ENCODE data around the gene SUSD6. TPM values are rescaled to one million over a fixed set of nuclear protein-coding genes. Genes with fewer than 3 reads are reported as not detected.

SUSD6 gene
- total RNA-seq, 1 experiment from 2014 or later = 32.1 TPM

GRCh38 chr14:69582212-69582611, 29.2 kb upstream of the SUSD6 start:
- peak; percentile 47 for DNase-seq (ENCODE audit: unreplicated experiment)
- ChIA-PET CTCF (interaction anchor here (0.5 to 9.4 kb wide), 6 partner anchors 10 to 446 kb away, joined by 3 to 127 read pairs (median 5); no protein-coding TSS in a partner anchor), POLR2A (no interaction called here)
- no TSS peak for BruUV-seq (replicated peaks)
- Mint-ChIP-seq H3K4me3 (ENCODE audit: unreplicated experiment) (no peak overlapping the region), H3K27ac (ENCODE audit: low read depth, unreplicated experiment) (no peak overlapping the region), H3K36me3 (ENCODE audit: insufficient read depth, unreplicated experiment) (no peaks in the 10 kb centered on the region), H3K4me1 (ENCODE audit: insufficient read depth, unreplicated experiment) (peaks cover 20% of the 10 kb centered on the region), H3K27me3 (ENCODE audit: insufficient read depth, unreplicated experiment) (no peaks in the 10 kb centered on the region), H3K9me3 (ENCODE audit: unreplicated experiment) (no peaks in the 10 kb centered on the region)
- intact Hi-C loops (cut with micrococcal nuclease) = loop anchor here (10.0 kb wide), 1 partner anchor 233 kb away; no protein-coding TSS in a partner anchor
- TF ChIP-seq CTCF (IDR thresholded peaks at IDR 0.05; ENCODE audit: unreplicated experiment) = no peak

- DNase-seq (ENCODE audit: unreplicated experiment) = no peak
- ChIA-PET POLR2A (interaction anchor here (0.5 to 0.8 kb wide), 3 partner anchors 12 to 185 kb away, joined by 3 read pairs; partner anchors contain the start of gene SRSF5), CTCF (interaction anchor here (1.2 to 9.4 kb wide), 3 partner anchors 12 to 145 kb away, joined by 5 to 127 read pairs (median 7); no protein-coding TSS in a partner anchor)
- no TSS peak for BruUV-seq (replicated peaks)
- no peaks in the 10 kb centered on the region for H3K27me3 Mint-ChIP-seq (ENCODE audit: insufficient read depth, unreplicated experiment)
- no peak overlapping the region for H3K4me3 Mint-ChIP-seq (ENCODE audit: unreplicated experiment)
- no peaks in the 10 kb centered on the region for H3K9me3 Mint-ChIP-seq (ENCODE audit: unreplicated experiment)
- TF ChIP-seq CTCF (IDR thresholded peaks at IDR 0.05; ENCODE audit: unreplicated experiment) = no peak
- H3K27ac Mint-ChIP-seq (ENCODE audit: low read depth, unreplicated experiment) = no peak overlapping the region
- peaks cover 20% of the 10 kb centered on the region for H3K4me1 Mint-ChIP-seq (ENCODE audit: insufficient read depth, unreplicated experiment)
- intact Hi-C loops (cut with micrococcal nuclease) = loop anchor here (10.0 kb wide), 1 partner anchor 232 kb away; no protein-coding TSS in a partner anchor
- no peaks in the 10 kb centered on the region for H3K36me3 Mint-ChIP-seq (ENCODE audit: insufficient read depth, unreplicated experiment)
Observed at GRCh38 chr14:69582829-69583228, 28.6 kb upstream of the SUSD6 start.

GRCh38 chr14:69584389-69584788, 27.0 kb upstream of the SUSD6 start:
- no TSS peak for BruUV-seq (replicated peaks)
- Mint-ChIP-seq H3K27ac (ENCODE audit: low read depth, unreplicated experiment) (peak overlapping the region; percentile 36), H3K9me3 (ENCODE audit: unreplicated experiment) (no peaks in the 10 kb centered on the region), H3K4me1 (ENCODE audit: insufficient read depth, unreplicated experiment) (peaks cover 20% of the 10 kb centered on the region), H3K4me3 (ENCODE audit: unreplicated experiment) (no peak overlapping the region), H3K36me3 (ENCODE audit: insufficient read depth, unreplicated experiment) (no peaks in the 10 kb centered on the region), H3K27me3 (ENCODE audit: insufficient read depth, unreplicated experiment) (no peaks in the 10 kb centered on the region)
- intact Hi-C loops (cut with micrococcal nuclease) = loop anchor here (10.0 kb wide), 1 partner anchor 230 kb away; no protein-coding TSS in a partner anchor
- POLR2A ChIA-PET = interaction anchor here (0.6 to 2.0 kb wide), 10 partner anchors 10 to 183 kb away, joined by 3 to 7 read pairs (median 3); no protein-coding TSS in a partner anchor
- no peak for DNase-seq (ENCODE audit: unreplicated experiment)
- no peak for TF ChIP-seq CTCF (IDR thresholded peaks at IDR 0.05; ENCODE audit: unreplicated experiment)
- CTCF ChIA-PET = interaction anchor here (0.6 to 9.4 kb wide), 35 partner anchors 10 to 1860 kb away, joined by 3 to 127 read pairs (median 4); no protein-coding TSS in a partner anchor

- POLR2A ChIA-PET = interaction anchor here (0.6 to 2.0 kb wide), 2 partner anchors 30 to 98 kb away, joined by 3 to 7 read pairs; no protein-coding TSS in a partner anchor
- TF ChIP-seq CTCF (IDR thresholded peaks at IDR 0.05; ENCODE audit: unreplicated experiment) = no peak
- no peak overlapping the region for H3K27ac Mint-ChIP-seq (ENCODE audit: low read depth, unreplicated experiment)
- intact Hi-C loops (cut with micrococcal nuclease) = loop anchor here (5.0 to 10.0 kb wide), 2 partner anchors 228 to 441 kb away; no protein-coding TSS in a partner anchor
- BruUV-seq (replicated peaks) = no TSS peak
- H3K27me3 Mint-ChIP-seq (ENCODE audit: insufficient read depth, unreplicated experiment) = no peaks in the 10 kb centered on the region
- H3K9me3 Mint-ChIP-seq (ENCODE audit: unreplicated experiment) = no peaks in the 10 kb centered on the region
- peaks cover 13% of the 10 kb centered on the region for H3K4me1 Mint-ChIP-seq (ENCODE audit: insufficient read depth, unreplicated experiment)
- H3K36me3 Mint-ChIP-seq (ENCODE audit: insufficient read depth, unreplicated experiment) = no peaks in the 10 kb centered on the region
- DNase-seq (ENCODE audit: unreplicated experiment) = no peak
- CTCF ChIA-PET = interaction anchor here (0.6 to 9.4 kb wide), 10 partner anchors 8 to 442 kb away, joined by 3 to 127 read pairs (median 4); no protein-coding TSS in a partner anchor
- H3K4me3 Mint-ChIP-seq (ENCODE audit: unreplicated experiment) = no peak overlapping the region
Observed at GRCh38 chr14:69586404-69586803, 25.0 kb upstream of the SUSD6 start.
